ENCODE data around the gene PARD3B.

Gene PARD3B

GRCh38 chr2:204776781-204777559, 231.7 kb downstream of the PARD3B start:
- no peak for DNase-seq

GRCh38 chr2:204779771-204780170, 234.5 kb downstream of the PARD3B start:
- no peak for DNase-seq

- no peak for DNase-seq
Observed at GRCh38 chr2:204781941-204782340, 236.7 kb downstream of the PARD3B start.

GRCh38 chr2:204790076-204790475, 244.8 kb downstream of the PARD3B start:
- no peak for DNase-seq

- DNase-seq: no peak
Observed at GRCh38 chr2:204791230-204791629, 246.0 kb downstream of the PARD3B start.

GRCh38 chr2:204794624-204795023, 249.3 kb downstream of the PARD3B start:
- DNase-seq: no peak

GRCh38 chr2:204795156-204795555, 249.9 kb downstream of the PARD3B start:
- DNase-seq: no peak

GRCh38 chr2:204796581-204796980, 251.3 kb downstream of the PARD3B start:
- DNase-seq: no peak

- no peak for DNase-seq
Observed at GRCh38 chr2:204799791-204800190, 254.5 kb downstream of the PARD3B start.

- no peak for DNase-seq
Observed at GRCh38 chr2:204808494-204808893, 263.2 kb downstream of the PARD3B start.

GRCh38 chr2:204824751-204825453, 279.6 kb downstream of the PARD3B start:
- DNase-seq: no peak

GRCh38 chr2:204825681-204826080, 280.4 kb downstream of the PARD3B start:
- DNase-seq: no peak

GRCh38 chr2:204827701-204828590, 282.7 kb downstream of the PARD3B start:
- no peak for DNase-seq

GRCh38 chr2:204834716-204835384, 289.6 kb downstream of the PARD3B start:
- no peak for DNase-seq

- DNase-seq: no peak
Observed at GRCh38 chr2:204835786-204836185, 290.5 kb downstream of the PARD3B start.

- DNase-seq: no peak
Observed at GRCh38 chr2:204840504-204840903, 295.2 kb downstream of the PARD3B start.

- DNase-seq: no peak
Observed at GRCh38 chr2:204842068-204842467, 296.8 kb downstream of the PARD3B start.

- no peak for DNase-seq
Observed at GRCh38 chr2:204842661-204843485, 297.6 kb downstream of the PARD3B start.

- DNase-seq: no peak
Observed at GRCh38 chr2:204846471-204846870, 301.2 kb downstream of the PARD3B start.

- no peak for DNase-seq
Observed at GRCh38 chr2:204849892-204850291, 304.6 kb downstream of the PARD3B start.

GRCh38 chr2:204850581-204850980, 305.3 kb downstream of the PARD3B start:
- DNase-seq: no peak

- DNase-seq: no peak
Observed at GRCh38 chr2:204853905-204854304, 308.6 kb downstream of the PARD3B start.

All from bone marrow (tissue), 2 donors.